ENCODE measurements around the gene APOA5.
"Not testable (repeated sequence)": the region's sequence is repeated elsewhere in the genome, so short reads cannot be mapped to it uniquely, and the experiment has no call there.

Gene APOA5

DNA sequence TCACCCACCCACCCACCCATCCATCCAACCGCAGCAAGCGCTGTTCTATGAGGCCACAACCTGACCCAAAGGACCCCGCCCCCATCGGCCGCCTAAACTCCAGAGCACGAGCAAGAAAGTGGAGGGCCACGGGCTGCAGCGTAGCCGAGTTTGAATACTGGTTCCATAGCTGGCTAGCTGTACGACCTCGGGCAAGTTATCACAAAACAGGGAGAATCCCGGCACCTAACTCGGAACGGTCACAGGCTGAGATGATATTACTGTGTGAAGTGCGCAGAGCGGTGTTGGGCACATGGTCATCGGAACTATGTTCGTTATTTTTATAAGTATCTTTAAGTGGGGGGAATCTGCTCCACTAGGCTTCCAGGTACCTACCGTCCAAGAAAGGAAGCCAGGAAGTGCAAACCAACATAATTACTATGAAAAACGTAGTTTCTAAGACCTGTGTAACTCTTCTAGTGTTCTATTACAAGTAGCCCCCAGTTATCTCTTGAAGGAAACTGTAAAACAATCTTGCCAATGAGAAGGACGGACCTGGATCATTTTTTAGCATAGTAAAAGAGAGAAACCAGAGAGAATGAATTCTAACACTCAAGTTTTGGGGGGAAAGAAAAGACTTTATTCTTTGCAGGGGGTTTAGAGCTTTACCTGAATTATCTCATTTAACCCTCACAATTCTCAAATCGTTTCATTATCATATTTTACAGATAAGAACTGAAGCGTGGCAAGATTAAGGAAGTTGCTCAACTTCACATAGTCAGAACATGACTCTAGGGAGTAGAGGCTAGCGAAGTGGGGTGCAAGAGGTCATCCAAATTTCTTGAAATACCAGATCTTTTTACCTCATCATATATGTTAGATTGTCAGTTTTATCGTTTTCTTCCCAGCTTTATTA is 18.2 kb downstream of the APOA5 start:
- no peak for DNase-seq (ENCODE audit: low read depth in 2 of 2)

DNA sequence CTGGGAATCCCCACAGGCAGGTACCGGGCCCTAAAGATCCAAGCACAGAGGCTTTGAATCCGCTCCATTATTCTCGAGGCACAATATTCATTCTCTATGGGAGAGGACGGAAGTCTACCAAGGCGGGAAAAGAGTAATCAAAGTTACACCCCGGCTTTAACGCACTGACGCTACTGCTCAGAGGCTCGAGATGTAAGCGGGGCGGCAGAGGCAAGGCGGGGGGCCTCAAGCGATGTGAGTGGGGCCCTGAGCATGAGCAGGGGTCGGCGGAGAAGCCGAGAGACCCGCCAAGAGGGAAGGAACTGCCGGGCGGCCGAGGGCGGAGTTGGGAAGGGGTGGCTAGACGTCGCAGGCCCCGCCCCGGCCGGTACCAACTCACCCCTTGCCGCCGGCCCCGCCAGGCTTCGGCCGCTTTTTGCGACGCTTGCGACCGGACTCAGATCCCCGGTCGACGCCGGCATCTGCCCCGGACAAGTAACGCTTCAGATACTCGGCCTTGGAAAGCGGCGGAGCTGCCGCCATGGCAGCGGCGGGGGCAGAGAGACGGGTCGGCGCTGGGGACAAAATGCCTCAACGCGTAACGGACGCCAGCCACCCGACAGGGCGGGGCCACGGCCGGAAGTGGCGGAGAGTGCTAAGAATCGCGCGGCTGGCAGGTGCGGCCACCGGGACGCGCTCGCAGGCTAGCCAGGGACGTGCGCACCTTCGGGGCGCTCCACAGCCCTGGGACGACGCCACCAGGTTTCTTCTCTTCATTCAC is 19.1 kb downstream of the APOA5 start, which contains the start of gene BUD13:
Gene BUD13, minus strand, starts transcription at position 545 of the 760 bp plus-strand sequence. Its CDS starts 23 bp downstream, at position 522.
- peak; percentile 53 to 57 for DNase-seq (ENCODE audit: low read depth in 2 of 2)

DNA sequence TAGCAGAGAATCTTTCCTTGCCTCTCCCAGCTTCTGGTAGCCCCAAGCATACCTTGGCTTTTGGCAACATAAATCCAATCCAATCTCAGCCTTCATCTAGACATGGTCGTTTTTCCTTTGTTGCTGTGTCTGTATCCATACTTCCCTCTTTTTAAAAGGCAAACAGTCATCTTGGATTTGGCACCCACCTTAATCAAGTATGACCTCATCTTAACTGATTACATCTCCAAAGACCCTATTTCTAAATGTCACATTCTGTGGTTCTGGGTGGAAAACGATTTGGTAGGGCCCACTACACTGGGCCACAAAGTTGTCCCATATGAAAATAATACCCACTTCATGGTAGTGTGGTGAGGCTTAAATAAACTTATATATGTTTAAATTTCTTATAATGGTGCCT is 19.7 kb downstream of the APOA5 start:
- DNase-seq (ENCODE audit: low read depth in 2 of 2): no peak

DNA sequence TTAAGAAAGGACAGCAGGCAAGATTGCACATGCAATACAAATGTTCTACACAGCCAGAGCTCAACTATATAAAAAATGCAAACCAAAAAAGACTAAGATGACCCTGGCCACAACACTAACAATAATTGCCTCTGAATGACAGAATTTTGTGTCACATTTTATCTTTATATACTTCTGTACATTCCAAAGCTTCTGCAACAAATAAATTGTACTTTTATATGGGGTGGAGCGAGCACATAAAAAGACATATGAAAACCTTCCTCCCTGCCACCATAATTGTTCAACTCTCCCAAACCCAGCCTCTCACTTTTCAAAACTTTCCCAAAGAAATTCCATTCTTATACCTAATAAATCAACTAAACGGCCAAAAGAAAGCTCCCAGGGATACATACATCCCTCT is 29.5 kb downstream of the APOA5 start:
- no peak for DNase-seq (ENCODE audit: low read depth in 2 of 2)

DNA sequence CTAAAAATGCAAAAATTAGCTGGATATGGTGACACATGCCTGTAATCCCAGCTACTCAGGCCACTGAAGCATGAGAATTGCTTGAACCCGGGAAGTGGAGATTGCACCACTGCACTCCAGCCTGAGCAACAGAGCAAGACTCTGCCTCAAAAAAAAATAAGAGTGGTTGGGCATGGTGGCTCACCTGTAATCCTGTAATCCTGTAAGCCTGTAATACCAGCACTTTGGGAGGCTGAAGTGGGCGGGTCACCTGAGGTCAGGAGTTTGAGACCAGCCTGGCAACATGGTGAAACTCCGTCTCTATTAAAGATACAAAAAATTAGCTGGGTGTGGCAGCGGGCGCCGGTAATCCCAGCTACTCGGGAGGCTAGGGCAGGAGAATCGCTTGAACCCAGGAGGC is 35.6 kb downstream of the APOA5 start:
- not testable (repeated sequence) for DNase-seq (ENCODE audit: low read depth in 2 of 2)

DNA sequence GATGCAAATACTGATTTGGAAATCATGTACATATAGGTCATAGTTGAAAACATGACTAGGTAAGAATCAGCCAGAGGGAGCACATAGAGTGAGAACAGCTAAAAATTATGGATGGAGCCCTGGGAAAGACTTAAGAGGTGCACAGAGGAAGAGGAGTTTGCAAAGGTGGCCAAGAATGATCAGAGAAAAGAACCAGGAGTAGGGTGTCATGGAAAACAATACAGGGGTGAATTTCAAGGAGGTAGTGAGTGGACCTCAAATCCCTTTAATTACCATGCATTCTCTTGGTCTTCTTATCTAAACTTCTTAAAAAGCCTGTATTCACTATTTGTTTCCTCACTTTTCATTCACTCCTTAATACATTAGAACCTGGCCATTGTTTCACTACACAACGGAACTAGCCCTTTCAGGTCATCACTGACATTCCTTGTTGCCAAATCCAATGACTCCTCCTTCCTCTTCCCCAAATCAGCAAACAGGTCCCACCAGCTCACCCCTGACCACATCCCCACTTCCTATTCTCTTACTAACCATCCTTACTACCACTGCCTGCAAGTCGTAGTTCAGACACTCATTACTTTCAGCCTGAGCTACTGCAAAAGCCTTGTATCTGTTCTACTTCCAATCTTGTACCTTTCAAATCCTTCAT is 41.5 kb downstream of the APOA5 start:
- DNase-seq (ENCODE audit: low read depth in 2 of 2): no peak

DNA sequence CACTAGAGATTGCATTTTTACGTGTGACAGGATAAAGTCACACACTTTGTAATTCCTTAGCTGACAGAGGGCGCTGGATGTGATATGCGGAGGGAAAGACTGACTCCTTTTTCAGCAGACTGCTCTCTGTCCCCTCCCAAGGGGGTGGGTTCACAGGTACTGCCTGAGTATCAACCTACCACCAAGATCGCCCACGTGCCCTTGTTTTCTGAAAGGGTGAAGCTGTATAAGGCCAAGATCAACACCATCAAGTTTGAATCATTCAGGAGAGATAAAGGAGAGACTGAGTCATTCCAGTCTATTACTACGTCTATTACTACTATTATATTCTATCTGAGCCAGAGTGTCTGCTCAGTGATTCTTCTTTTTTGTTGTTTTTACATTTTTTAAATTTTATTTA is 49.6 kb downstream of the APOA5 start:
- DNase-seq (ENCODE audit: low read depth in 2 of 2): no peak

DNA sequence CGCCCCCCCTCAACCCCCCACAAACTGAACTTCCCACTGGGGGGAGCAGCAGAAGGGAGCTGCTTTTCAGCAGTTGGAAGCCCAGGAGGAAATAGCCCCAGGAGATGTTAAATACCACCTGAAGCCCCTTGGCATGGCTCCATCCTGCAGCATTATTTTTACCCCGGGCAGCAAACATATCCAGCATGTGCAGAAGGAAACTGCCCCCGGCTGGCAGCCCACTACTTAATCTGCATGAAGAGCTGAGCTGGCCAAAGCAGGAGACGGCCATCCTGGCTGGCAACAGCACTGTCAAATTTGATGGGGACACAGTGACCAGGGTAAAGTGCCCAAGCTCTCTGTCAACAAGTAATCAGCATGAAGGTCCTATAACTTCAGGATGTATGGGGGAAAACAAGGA is 50.9 kb downstream of the APOA5 start:
- no peak for DNase-seq (ENCODE audit: low read depth in 2 of 2)

All from fibroblast of skin of left quadriceps (primary cell).